Measurements from ENCODE around the gene RNF144A.

DNA sequence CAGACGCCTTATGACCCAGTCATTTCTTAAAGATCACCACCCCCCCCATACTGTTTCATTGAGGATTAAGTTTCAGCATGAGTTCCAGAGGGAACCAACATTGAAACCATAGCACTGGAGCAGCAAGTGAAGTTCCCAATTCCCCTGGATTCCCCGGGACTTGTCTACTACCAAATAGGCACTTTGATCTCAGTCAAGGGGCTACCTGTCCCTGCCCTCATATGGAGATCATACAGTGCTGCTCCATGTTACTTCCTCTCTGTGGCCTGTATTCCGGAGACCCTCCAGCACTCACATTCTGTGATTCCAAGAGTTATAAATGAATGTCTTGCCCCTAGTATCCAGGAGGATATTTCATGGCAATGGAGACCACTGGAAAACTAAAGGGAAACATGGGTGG lies 42.5 kb downstream of the RNF144A start:
- TF ChIP-seq CTCF (conservative IDR thresholded peaks at IDR 0.05 in 1 of 2, IDR thresholded peaks at IDR 0.05 in 1 of 2; ENCODE audit: extremely low read depth in 1 of 2, insufficient read depth in 1 of 2, low read depth in 1 of 2, low read length in 2 of 2) (no peak), EZH2 (IDR thresholded peaks at IDR 0.05; ENCODE audit: borderline replicate concordance, low read length) (no peak)

Data from mammary epithelial cell (primary cell).